ENCODE results near the gene PPARG. TPM values are rescaled to one million over a fixed set of nuclear protein-coding genes. Genes with fewer than 3 reads are reported as not detected.
A peak's percentile ranks its signal among the peaks of the same experiment; 100 is the strongest.

PPARG gene
- total RNA-seq, 2 donors from 2014 or later: 5.4 to 44.2 TPM

DNA sequence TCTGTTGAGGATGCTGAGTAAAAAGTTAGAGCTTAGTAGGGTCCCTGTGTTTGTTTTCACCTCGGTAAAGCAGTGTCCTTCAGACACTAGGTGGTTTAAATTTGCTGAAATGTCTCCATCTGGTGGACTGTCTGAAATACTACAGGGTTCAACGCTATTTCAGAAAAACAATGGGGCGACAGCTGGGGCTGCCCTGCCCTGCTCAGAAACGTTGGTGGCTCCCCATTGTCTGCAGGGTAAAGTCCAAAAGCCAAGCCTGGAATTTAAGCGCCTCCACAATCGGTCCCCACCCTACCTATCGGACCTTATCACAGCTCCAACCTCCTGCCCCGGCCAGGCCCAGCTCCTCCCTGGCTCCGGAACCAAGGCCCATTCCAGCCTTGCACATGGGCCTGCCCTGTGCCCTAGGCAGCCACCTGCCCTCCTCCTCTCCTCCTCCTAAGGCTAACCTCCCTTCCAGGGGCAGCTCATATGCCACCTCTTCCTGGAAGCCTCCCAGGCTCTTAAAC, 191.1 kb downstream of the PPARG start:
- Histone ChIP-seq H3K27me3 (no peaks in the 10 kb centered on the region), H3K9me3 (no peaks in the 10 kb centered on the region), H3K4me1 (peaks cover 17% of the 10 kb centered on the region), H3K27ac (no peak overlapping the region), H3K4me3 (no peak overlapping the region), H3K36me3 (replicated peaks in 1 of 2; ENCODE audit: insufficient read depth in 1 of 2, low read depth in 2 of 2) (no peaks in the 10 kb centered on the region)
- ATAC-seq (no peak), DNase-seq (peak in 3 of 4 donors; percentile 16 to 22 (median 21))
- intact Hi-C loops (cut with DNase I): no loop called here
- WGBS, 2 donors: 14 to 16% methylated on average over 9 of the region's 9 CpGs
- TF ChIP-seq POLR2A (IDR thresholded peaks at IDR 0.05): no peak
- TF ChIP-seq, protein P1, sequence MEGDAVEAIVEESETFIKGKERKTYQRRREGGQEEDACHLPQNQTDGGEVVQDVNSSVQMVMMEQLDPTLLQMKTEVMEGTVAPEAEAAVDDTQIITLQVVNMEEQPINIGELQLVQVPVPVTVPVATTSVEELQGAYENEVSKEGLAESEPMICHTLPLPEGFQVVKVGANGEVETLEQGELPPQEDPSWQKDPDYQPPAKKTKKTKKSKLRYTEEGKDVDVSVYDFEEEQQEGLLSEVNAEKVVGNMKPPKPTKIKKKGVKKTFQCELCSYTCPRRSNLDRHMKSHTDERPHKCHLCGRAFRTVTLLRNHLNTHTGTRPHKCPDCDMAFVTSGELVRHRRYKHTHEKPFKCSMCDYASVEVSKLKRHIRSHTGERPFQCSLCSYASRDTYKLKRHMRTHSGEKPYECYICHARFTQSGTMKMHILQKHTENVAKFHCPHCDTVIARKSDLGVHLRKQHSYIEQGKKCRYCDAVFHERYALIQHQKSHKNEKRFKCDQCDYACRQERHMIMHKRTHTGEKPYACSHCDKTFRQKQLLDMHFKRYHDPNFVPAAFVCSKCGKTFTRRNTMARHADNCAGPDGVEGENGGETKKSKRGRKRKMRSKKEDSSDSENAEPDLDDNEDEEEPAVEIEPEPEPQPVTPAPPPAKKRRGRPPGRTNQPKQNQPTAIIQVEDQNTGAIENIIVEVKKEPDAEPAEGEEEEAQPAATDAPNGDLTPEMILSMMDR (IDR thresholded peaks at IDR 0.05): peak; percentile 59 to 81 (median 74)

DNA sequence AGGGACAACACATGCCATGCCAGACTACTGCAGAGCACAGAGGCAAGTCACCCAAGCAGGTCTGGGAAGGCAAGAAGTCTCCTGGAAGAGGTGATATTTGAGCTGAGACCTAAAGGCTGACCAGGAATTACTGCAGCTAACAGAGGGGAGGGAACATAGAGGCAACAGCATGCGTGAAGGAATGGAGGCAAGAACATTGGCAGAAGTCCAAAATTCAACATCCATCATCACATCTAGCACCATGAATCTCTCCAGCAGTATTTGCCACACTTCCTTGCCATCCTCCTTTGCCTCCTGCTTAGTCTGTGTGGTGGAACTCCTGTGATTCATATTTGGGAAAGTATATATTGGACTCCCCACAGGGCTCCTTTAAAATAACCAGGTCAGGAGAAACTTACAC, 194.5 kb downstream of the PPARG start:
- ATAC-seq (no peak), DNase-seq (no peak)
- no peaks in the 10 kb centered on the region for H3K36me3 ChIP-seq (replicated peaks in 1 of 2; ENCODE audit: insufficient read depth in 1 of 2, low read depth in 2 of 2)
- no peak overlapping the region for H3K4me3 ChIP-seq
- H3K4me1 ChIP-seq: peaks cover 23% of the 10 kb centered on the region
- TF ChIP-seq, protein P1 (IDR thresholded peaks at IDR 0.05): no peak
- no peak for TF ChIP-seq POLR2A (IDR thresholded peaks at IDR 0.05)
- WGBS, 2 donors: 4 to 8% methylated on average over 1 of the region's 1 CpG
- H3K27me3 ChIP-seq: no peaks in the 10 kb centered on the region
- intact Hi-C loops (cut with DNase I): no loop called here
- peak overlapping the region in 3 of 4 donors; percentile 67 to 84 (median 73) for H3K27ac ChIP-seq
- H3K9me3 ChIP-seq: no peaks in the 10 kb centered on the region

DNA sequence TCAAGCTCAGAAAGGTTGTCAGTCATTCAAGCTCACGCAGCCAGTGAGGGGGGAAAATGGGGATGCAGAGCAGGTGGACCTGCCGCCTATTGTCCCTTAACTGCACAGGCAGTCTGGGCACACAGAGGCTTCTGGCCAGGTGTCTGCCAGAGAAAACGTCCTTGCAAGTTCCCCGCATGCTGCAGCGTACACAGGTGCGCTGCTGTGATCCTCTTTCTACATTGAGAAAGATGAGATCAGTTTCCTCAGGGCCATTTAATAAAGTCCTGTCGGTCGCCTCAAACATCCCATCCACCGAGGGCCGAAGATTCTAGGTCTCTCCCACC, 195.0 kb downstream of the PPARG start:
- peaks cover 23% of the 10 kb centered on the region for H3K4me1 ChIP-seq
- H3K27me3 ChIP-seq: no peaks in the 10 kb centered on the region
- no peak overlapping the region for H3K4me3 ChIP-seq
- no peak for ATAC-seq
- intact Hi-C loops (cut with DNase I): no loop called here
- peak overlapping the region in 3 of 4 donors; percentile 67 to 84 (median 73) for H3K27ac ChIP-seq
- no peaks in the 10 kb centered on the region for H3K9me3 ChIP-seq
- TF ChIP-seq, protein P1 (IDR thresholded peaks at IDR 0.05): no peak
- no peak for TF ChIP-seq POLR2A (IDR thresholded peaks at IDR 0.05)
- H3K36me3 ChIP-seq (replicated peaks in 1 of 2; ENCODE audit: insufficient read depth in 1 of 2, low read depth in 2 of 2): no peaks in the 10 kb centered on the region
- WGBS, 2 donors: 2 to 3% methylated on average over 8 to 10 of the region's 10 CpGs
- DNase-seq: peak in 1 of 4 donors; percentile 28

Small RNA genes lying within 50 kb of the gene (small RNA-seq; reads per million reads assigned to genes)
- gene AC091492.1: not detected

Other genes starting within 250 kb of the PPARG start
- gene TIMP4, start 130.2 kb upstream of the PPARG start, total RNA-seq: 10 to 100 TPM; 11.7 to 41.5 TPM
- 10 to 100 TPM; 14.8 to 20.8 TPM for gene TSEN2, start 195.4 kb downstream of the PPARG start, total RNA-seq

Measured in body of pancreas (tissue), 4 donors.